HG03108 (cell line): ENCODE data around the gene RALGPS1.

Source experiments
- ATAC-seq: cut with Tn5 transposase; IDR thresholded peaks from one replicate; pipeline ENCODE4 v1.9.1; 2021; ENCODE audit warnings: moderate library complexity; ENCODE audit not compliant: unreplicated experiment

Gene RALGPS1

DNA sequence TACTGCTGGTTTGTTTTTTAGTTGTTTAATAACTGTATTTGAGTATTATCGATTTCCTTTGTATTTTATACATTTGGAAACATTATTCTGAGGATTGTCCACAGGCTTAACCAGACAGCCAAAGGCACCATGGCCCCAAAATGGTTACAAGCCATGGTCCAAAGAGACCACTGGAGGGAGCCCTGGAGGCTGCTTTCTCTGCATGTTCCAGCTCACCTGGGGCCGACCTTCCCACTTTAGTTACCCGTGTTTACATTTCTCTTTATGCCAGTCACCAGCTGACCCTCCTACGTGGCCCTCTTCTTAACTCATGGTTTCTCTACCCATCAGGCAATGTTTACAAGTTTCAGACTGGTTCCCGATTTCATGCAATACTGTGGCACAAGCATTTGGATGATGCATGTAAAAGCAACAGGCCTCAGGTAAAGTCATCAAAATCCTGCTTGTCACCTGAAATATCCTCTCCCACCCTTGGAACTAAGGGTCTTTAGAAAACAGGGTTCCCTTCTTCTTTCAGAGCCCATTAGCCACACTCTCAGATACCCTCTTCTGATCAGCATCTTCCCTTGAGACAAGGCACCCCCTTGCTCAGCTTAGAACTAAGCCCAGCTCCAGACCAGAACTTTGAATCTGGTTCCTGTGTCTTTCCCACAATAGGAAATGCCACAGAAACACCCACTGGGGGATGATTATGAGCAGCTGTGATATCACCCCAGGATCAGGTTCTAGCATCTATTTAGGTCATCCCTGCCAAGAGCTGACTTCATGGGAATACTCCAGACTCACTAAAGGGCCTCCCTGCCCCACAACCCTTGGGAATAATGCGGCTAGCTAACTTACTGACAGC is 300.1 kb downstream of the RALGPS1 start:
- ATAC-seq = no peak

DNA sequence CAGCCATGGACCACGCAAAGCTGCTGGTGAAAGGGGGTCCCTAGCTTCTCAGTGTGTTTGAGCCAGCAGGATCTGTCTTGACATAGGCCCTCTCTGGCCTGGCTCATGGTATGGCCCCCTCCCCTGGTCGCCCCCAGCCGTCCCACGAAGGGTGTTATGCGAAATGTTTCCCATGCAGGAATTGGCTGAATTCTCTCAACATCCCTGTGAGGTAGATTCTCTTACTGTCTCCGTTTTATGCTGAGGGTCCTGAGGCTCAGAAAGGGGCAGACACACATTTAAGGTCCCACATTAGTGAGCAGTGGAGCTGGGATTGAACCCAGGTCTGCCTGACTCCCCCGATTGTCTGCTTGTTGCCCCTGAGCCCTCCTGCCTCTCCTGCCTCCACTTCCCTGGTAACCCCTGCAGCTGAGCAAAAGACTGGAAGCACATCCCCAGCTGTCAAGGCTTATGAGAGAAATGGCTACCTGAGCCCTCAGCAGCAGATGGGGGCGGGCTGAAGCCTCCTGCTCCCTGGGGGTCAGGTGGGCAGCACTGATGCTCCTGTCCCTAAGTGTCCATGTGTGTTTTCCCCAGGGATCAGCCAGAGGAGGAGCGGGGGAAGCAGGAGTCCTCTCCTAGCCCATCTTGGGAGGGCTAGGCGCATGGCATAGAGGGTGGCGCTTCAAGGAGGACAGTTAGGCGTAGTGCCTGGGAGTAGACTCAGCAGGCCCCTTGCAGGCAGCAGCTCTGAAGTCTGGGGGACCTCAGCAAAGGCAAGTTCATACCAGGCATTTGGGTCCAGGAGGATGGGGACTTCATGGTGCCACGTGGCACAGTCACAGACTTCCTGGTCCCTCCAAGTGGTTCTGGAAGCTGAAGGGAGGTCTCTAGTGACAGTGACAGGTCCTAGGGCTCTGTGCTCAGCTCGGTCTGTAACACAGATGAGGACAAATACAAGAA is 301.0 kb downstream of the RALGPS1 start:
- no peak for ATAC-seq

- ATAC-seq = no peak
Measured at GRCh38 chr9:127216210-127216887, 301.8 kb downstream of the RALGPS1 start.

DNA sequence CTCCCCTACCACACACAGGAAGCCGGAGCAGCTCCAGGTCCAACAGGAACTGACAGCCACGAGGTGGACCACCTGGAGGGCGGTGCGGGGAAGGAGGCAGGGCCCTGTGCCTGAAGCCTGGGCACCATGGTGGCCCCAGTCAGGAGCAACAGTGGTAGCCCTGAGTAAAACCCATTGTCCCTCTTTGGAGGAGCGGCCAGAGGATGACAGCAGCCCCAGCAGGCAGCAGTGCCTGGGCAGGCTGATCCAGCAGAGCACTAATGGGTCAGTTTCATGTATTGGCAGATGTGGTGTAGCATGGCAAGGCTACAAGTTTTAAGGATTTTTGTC is 302.3 kb downstream of the RALGPS1 start:
- ATAC-seq = no peak

- no peak for ATAC-seq
Measured at GRCh38 chr9:127218818-127219217, 304.2 kb downstream of the RALGPS1 start.

DNA sequence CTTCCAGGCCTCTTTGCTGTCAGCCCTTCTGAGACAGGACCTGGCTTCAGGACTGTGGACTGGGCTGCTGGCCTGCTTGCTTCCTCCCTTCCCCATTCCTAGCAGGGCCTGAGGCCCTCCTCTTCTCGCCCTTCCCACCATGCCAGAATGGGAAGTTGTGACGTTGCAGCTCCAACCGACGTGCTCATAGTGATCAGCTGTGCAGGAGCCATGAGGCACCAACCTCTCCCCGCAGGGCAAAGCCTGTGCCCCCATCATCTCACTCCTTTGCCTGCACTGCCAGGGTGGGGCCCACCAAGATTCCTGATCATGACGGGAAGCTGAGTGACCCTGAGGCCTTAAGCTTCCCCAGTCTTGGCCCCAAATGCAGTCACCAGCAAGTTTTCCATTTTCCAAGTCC is 304.9 kb downstream of the RALGPS1 start:
- no peak for ATAC-seq

DNA sequence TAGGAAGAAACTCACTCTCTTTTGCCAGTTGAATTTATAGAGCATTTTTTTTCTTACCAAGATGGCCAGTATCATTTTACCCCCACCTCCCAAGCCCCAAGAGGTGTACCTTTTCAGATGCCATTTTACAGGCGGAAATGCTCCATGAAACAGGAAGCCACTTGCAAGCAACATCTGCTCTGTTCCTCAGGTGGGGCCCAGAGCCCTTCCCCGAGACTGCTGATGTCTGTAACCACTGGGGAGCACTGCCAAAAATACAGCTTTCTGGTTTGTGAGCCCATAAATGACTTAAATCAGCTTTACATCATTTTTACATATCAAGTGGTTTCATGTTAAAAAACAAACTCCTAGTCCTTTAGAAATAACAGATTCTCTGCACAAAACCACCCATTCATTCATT is 307.1 kb downstream of the RALGPS1 start:
- ATAC-seq = no peak

GRCh38 chr9:127222388-127223095 is 308.0 kb downstream of the RALGPS1 start:
- ATAC-seq = no peak

DNA sequence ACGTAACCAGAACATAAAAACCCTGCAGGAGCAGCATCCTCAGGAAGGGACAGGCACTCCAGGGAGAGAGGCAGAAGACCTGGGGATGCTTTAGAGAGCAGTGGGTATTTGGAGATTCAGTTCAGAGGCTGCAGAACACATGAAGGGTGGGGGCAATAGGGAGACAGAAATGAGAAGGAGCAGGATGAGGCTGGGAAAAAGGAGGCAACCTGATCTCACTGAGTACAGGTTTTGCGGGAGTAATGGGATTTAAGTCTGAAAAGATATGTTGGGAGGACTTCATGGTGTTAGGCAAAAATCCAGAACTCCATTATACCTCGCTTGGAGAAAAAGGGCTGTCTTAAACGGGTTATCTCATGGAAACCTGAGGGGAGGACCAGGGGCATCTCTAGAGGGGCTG is 308.7 kb downstream of the RALGPS1 start:
- ATAC-seq = no peak

DNA sequence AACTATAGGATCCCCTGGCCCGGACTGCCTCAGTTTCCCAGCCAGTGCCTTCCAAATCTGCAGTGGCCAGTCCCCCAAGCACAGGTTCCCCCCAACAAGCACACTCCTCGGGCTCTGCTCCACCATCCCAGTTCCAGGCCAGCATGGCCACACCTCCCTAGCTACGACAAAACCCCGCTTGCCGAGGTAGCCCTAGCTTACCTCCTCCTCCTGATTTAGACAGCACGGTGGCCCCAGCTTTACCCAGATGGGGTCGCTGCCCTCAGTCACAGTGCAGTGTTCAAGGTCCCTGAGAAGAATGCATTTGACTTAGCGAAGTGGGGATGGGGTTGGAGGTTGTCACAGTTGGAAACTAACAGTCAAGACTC is 309.2 kb downstream of the RALGPS1 start:
- ATAC-seq = no peak

DNA sequence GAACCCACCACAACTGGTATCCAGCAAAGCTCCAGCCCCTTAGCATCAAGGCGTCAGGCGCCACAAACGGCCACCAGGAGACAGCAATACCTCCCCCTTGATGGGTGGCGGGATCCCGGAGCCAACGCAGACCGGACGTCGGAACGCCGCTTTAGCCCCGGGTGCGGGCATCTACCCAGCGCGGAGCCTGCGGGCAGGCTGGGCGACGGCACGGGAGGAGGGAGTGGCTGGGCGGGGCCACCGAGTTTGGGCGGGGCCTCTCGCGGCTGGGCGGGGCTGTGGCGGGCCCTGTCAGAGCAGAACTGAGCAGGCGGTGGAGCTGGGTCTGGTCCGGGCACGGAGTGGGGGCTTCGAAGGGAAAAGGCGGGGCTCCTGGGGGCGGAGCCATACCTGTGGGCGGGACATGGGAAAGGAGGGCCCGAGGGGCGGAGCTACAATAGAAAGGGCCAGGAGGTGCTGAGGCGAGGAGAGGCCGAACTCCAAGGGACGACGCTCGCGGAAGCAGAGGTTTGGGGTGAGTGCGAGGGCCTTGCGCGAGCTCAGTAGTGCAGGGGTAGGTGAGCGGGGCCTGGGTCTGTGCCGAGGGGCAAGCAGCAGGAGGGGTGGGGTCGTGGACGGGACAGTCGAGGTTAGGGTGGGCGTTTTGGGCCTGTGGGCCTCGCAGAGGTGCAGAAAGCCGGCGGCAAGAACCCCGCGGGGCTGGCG is 309.7 kb downstream of the RALGPS1 start:
- ATAC-seq = peak; percentile 43

- ATAC-seq = peak; percentile 47
Measured at GRCh38 chr9:127224883-127225739, 310.5 kb downstream of the RALGPS1 start.

GRCh38 chr9:127225801-127226625 is 311.4 kb downstream of the RALGPS1 start:
- no peak for ATAC-seq

GRCh38 chr9:127229691-127230417 is 315.3 kb downstream of the RALGPS1 start:
- ATAC-seq = no peak

GRCh38 chr9:127231666-127232065 is 317.1 kb downstream of the RALGPS1 start:
- no peak for ATAC-seq

DNA sequence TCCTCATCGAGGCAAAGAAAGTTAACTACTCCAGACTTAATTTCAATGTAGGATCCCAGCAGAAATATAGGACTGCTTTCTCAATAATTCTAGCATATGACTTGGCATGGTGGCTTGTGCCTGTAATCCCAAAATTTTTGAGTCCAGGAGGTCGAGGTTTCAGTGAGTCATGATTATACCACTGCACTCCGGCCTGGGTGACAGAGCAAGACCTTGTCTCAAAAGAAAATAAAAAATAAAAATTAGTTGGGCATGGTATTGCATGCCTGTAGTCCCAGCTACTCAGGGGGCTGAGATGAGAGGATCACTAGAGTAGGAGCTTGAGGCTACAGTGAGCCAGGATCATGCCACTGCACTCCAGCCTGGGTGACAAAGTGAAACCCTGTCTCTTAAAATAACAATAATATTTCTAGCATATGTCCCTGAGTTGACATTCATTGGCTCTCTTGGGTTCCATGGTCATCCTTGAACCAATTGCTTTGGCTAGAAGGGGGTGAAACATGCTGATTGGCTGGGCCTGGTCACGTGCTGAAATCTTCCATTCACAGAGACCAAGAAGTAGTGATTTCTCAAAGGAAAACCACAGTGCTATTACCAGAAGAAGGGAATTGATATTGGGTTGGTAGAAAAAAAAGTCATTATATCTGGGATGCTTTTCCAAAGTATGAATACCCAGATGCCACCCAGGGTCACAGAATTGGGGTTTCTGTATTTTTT is 318.4 kb downstream of the RALGPS1 start:
- ATAC-seq = no peak

- ATAC-seq = no peak
Measured at GRCh38 chr9:127233550-127233949, 319.0 kb downstream of the RALGPS1 start.
